ENCODE data around the gene ICA1.

ICA1 gene

GRCh38 chr7:8185926-8186683 is 75.9 kb downstream of the ICA1 start:
- DNase-seq (ENCODE audit: low read depth, low spot score) = no peak
- no peak overlapping the region for H3K4me3 ChIP-seq (ENCODE audit: low read depth, low read length)
- CTCF ChIA-PET = interaction anchor here (1.1 to 2.0 kb wide), 4 partner anchors 12 to 587 kb away, joined by 3 to 6 read pairs (median 5); no protein-coding TSS in a partner anchor
- TF ChIP-seq CTCF (IDR thresholded peaks at IDR 0.05; ENCODE audit: insufficient read depth, low read length, missing control alignments) = no peak
- POLR2A ChIA-PET = no interaction called here

- TF ChIP-seq CTCF (IDR thresholded peaks at IDR 0.05; ENCODE audit: insufficient read depth, low read length, missing control alignments) = no peak
These were observed 77.7 kb downstream of the ICA1 start for GRCh38 chr7:8184221-8184620.

DNA sequence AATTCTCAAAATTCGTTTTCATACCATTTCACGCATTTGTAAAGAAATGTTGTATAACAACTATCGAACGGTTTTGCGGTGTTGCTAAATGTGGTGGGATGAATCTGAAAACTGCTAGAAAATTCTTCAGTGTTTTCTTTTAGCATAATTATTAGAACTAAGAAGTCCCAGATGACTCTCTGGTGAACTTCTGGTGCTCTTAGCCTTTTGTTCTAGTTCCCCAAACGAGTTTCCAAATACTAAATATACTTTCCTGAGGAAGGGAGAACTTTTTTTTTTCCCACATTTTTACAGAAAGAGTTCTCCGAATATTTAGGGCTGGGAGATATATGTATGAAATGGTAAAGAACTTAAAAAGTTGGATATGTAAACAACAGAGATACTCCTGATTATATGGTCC is 82.5 kb downstream of the ICA1 start:
- ChIA-PET CTCF (interaction anchor here (2.5 kb wide), 1 partner anchor 11 kb away, joined by 13 read pairs; no protein-coding TSS in a partner anchor), POLR2A (no interaction called here)
- TF ChIP-seq CTCF (IDR thresholded peaks at IDR 0.05; ENCODE audit: insufficient read depth, low read length, missing control alignments) = no peak
- H3K4me3 ChIP-seq (ENCODE audit: low read depth, low read length) = no peak overlapping the region
- no peak for DNase-seq (ENCODE audit: low read depth, low spot score)

More at GRCh38 chr7:8184221-8184620, 77.7 kb downstream of the ICA1 start:
- CTCF ChIA-PET = interaction anchor here (0.9 to 2.0 kb wide), 3 partner anchors 9 to 503 kb away, joined by 3 to 6 read pairs (median 4); no protein-coding TSS in a partner anchor
- POLR2A ChIA-PET = no interaction called here
- no peak overlapping the region for H3K4me3 ChIP-seq (ENCODE audit: low read depth, low read length)
- DNase-seq (ENCODE audit: low read depth, low spot score) = no peak

- H3K4me3 ChIP-seq (ENCODE audit: low read depth, low read length) = no peak overlapping the region
- TF ChIP-seq CTCF (IDR thresholded peaks at IDR 0.05; ENCODE audit: insufficient read depth, low read length, missing control alignments) = no peak
- POLR2A ChIA-PET = interaction anchor here (0.6 kb wide), 1 partner anchor 55 kb away, joined by 3 read pairs; no protein-coding TSS in a partner anchor
- no peak for DNase-seq (ENCODE audit: low read depth, low spot score)
- CTCF ChIA-PET = interaction anchor here (2.5 kb wide), 1 partner anchor 12 kb away, joined by 13 read pairs; no protein-coding TSS in a partner anchor
These were observed 83.6 kb downstream of the ICA1 start for GRCh38 chr7:8178353-8178752.

DNA sequence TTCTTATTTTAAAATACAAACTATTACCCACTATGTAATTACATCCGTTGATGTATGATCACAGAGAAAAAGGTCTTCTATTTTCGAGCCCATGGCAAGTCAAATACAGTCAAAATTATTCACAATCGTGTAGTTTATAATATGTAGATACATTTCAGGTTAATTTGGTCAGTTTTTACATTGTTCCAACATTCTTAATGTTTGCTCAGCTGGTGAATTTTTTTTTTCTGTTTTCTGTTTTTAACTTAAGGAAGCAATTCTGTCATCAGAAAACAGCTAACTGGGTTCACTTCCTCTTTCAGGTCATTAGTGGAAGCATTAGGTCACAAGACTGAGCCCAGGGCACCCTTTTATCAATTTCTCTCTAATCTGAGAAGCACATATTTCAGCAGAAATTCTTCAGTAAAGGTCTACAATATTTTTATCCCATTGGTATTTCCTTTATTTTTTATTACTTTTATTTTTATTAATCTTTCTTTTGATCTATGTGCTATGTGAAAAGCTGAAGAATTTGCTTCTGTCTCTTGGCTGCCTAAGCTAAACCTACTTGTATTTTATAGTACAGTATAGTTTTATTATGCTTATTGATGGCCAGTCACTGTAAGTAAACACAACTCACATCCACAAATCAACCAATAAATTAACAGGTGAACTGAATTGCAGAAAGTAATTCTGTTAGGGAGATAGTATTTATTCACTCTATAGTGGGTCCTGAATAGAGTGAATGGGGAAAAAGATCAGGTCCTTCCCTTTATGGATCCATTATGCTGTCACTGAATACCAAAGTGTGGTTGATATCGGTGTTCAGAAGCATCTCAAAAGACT is 84.6 kb downstream of the ICA1 start:
- no peak for DNase-seq (ENCODE audit: low read depth, low spot score)
- H3K4me3 ChIP-seq (ENCODE audit: low read depth, low read length) = no peak overlapping the region
- TF ChIP-seq CTCF (IDR thresholded peaks at IDR 0.05; ENCODE audit: insufficient read depth, low read length, missing control alignments) = no peak
- CTCF ChIA-PET = no interaction called here
- POLR2A ChIA-PET = no interaction called here
